GM21367 (cell line): ENCODE results near the gene RET.
A peak's percentile ranks its signal among the peaks of the same experiment; 100 is the strongest.
"Not testable (repeated sequence)": the region's sequence is repeated elsewhere in the genome, so short reads cannot be mapped to it uniquely, and the experiment has no call there.

Source experiments
- ATAC-seq: cut with Tn5 transposase; IDR thresholded peaks from one replicate; pipeline ENCODE4 v1.9.1; 2021; ENCODE audit not compliant: unreplicated experiment

The RET gene

GRCh38 chr10:43132867-43133787, 56.3 kb downstream of the RET start:
- no peak for ATAC-seq

- ATAC-seq, result no peak
Observed at GRCh38 chr10:43134126-43134905, 57.4 kb downstream of the RET start.

GRCh38 chr10:43135064-43135463, 58.2 kb downstream of the RET start:
- ATAC-seq, result no peak

DNA sequence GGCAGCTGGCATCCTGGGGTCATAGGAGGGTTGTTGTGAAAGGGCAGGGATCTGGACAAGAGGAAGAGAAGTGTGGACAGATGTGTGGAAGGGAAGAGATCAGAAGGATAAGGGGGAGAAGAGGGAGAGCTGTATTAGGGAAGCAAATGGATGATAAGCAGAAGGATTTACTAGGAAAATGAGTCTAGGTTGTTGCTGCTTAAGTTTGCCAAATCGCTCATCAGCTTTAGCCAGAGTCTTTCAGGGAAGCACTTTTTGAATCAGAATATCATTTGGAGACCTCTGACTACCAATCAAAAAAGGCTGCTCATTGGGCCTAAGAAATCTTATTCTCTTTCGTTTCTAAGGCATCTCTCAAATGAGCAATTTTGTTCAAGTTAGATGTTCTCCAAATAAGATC, 58.8 kb downstream of the RET start:
- no peak for ATAC-seq

DNA sequence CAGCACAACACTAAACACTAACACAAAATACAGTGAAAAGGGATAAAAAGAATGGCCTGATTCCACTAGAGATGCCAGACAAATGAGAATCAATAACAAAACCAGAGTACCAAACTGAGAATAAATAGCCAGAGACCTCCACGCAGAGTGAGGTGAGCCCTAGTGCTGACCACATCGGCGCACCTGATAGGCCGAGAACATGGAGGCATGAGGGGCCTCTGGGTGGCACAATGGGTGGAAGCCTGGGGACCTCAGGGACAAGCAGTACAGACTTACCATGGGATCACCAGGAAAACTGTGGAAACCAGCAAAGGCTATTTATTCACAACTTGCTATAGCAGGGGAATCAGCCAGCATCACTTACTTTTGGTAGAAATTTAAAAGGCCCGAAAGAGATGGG, 59.6 kb downstream of the RET start:
- ATAC-seq, result no peak

- ATAC-seq, result no peak
Observed at GRCh38 chr10:43136995-43137716, 60.3 kb downstream of the RET start.

GRCh38 chr10:43137717-43138020, 60.8 kb downstream of the RET start:
- ATAC-seq, result peak; percentile 13

GRCh38 chr10:43138021-43138756, 61.3 kb downstream of the RET start, which contains the start of gene CSGALNACT2:
CSGALNACT2 (plus strand) TSS chr10:43138445; CDS start chr10:43155150, 16,705 bp downstream.
- peak; percentile 59 for ATAC-seq

GRCh38 chr10:43138757-43139241, 61.9 kb downstream of the RET start:
- peak; percentile 26 for ATAC-seq

DNA sequence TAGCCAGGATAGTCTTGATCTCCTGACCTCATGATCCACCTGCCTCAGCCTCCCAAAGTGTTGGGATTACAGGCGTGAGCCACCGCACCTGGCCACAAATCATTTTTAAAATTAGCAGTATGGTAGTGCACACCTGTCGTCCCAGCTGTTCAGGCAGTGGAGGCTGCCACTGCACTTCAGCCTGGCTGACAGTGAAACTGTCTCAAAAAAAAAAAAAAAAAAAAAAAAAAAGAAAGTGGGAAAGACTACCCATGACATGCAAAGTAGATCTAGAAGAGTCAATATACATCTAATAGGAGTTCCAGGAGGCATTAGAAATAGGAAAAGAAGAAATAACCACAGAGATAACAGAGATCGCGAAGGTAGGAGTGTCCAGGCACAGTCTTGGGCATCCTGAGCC, 64.6 kb downstream of the RET start:
- no peak for ATAC-seq

- ATAC-seq, result no peak
Observed at GRCh38 chr10:43145311-43145710, 68.4 kb downstream of the RET start.

DNA sequence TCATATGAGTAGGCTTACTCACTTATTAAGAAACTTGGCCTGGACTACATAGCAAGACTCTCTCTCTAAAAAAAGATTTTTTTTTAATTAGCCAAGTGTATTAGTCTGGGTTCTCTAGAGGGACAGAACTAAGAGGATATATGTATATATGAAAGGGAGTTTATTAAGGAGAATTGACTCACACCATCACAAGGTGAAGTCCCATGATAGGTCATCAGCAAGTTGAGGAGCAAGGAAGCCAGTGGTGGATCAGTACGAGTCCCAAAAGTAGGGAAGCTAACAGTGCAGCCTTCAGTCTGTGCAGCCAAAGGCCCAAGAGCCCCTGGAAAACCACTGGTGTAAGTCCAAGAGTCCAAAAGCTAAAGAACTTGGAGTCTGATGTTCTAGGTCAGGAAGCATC, 69.1 kb downstream of the RET start:
- not testable (repeated sequence) for ATAC-seq

DNA sequence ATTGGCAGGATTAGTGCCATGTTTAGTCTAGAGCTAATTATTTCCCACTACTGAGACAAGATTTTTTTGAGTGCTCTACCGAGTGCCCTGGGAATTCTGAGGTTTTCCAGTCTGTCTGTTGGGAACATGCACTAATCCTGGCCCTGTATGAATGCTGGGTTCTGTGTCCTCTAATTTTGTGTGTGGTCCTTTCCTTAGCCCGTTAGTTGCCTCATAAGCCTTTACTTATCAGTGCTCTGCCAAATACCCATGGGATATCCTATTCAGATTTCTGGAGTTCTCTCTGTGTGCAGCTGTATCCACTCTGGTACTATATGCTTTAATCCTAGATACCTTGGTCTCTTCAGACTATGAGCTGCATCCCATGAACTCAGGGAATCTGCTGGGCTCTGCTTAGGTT, 74.5 kb downstream of the RET start:
- ATAC-seq, result no peak

DNA sequence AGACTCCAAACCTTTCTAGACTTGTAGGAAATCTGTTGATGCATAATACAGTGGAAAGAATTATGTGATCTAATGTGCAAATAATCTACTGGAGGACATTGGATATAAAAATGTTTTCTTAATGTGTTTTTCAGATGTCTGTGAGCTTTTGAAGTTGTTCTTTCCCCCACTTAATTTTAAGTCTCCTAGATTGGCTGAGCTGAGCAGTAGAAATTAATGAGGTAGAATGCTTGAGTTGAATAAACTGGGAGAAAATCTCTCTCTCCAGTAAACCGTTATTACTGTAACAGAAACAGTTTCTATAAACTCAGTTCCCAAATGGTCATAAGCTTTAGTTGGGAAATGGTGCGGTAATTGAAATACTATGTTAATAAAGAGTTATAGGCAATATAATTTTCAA, 77.0 kb downstream of the RET start:
- ATAC-seq, result no peak

- no peak for ATAC-seq
Observed at GRCh38 chr10:43155221-43155620, 78.4 kb downstream of the RET start.

DNA sequence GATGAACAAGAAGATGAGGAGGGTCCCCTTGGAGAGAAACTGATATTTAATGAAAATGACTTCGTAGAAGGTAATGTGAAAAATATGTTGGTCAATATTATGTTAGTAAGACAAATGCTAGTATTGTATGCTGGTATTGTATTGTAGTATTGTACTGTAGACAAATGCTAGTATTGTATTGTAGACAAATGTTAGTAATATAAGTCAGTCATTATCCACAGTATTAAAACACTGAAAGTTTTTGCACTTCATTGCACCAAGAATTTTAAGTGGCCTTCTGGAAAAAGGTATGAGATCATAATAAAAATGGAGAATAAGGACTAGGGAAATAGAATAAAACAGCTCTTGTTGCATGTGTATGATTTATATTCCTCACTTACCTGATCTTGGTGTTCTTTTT, 78.9 kb downstream of the RET start:
- no peak for ATAC-seq

DNA sequence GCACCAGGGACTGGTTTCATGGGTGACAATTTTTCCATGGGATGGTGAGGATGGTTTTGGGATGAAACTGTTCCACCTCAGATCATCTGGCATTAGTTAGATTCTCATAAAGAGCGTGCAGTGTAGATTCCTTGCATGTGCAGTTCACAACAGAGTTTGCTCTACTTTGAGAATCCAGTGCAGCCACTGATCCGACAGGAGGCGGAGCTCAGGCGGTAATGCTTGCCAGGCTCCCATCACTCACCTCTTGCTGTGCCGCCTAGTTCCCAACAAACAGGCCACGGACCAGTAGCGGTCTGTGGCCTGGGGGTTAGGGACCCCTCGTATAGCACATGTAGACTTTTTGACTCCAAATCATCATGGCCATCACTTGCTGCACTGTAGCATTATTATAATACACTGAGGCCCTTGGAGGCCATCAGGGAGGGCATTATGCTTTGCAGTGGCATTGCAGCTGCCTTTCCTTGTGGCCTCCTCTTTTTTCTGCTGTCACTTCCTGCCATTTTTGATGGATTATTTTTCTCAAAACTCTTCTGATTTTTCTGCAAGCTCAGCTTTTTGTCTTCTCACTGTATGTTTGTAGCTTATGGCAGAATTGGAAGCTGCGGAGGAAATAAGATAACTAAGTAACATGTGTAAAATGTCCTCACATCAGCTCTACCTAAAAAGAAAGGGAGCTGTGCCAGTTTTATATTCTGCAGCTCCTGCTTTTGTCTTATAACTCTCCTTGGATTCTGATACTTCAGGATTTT, 79.9 kb downstream of the RET start:
- no peak for ATAC-seq

DNA sequence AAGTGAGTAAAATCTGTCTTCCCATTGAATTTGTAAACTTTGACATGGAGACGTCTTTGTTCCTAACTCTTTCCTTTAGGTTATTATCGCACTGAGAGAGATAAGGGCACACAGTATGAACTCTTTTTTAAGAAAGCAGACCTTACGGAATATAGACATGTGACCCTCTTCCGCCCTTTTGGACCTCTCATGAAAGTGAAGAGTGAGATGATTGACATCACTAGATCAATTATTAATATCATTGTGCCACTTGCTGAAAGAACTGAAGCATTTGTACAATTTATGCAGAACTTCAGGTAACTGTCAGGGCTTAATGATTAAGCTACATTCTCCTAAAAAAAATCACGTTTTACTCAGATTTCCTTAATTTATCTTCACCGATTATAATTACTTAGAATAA, 81.8 kb downstream of the RET start:
- ATAC-seq, result no peak

- peak; percentile 45 for ATAC-seq
Observed at GRCh38 chr10:43160046-43160920, 83.4 kb downstream of the RET start.
